ENCODE measurements around the gene OCSTAMP.

DNA sequence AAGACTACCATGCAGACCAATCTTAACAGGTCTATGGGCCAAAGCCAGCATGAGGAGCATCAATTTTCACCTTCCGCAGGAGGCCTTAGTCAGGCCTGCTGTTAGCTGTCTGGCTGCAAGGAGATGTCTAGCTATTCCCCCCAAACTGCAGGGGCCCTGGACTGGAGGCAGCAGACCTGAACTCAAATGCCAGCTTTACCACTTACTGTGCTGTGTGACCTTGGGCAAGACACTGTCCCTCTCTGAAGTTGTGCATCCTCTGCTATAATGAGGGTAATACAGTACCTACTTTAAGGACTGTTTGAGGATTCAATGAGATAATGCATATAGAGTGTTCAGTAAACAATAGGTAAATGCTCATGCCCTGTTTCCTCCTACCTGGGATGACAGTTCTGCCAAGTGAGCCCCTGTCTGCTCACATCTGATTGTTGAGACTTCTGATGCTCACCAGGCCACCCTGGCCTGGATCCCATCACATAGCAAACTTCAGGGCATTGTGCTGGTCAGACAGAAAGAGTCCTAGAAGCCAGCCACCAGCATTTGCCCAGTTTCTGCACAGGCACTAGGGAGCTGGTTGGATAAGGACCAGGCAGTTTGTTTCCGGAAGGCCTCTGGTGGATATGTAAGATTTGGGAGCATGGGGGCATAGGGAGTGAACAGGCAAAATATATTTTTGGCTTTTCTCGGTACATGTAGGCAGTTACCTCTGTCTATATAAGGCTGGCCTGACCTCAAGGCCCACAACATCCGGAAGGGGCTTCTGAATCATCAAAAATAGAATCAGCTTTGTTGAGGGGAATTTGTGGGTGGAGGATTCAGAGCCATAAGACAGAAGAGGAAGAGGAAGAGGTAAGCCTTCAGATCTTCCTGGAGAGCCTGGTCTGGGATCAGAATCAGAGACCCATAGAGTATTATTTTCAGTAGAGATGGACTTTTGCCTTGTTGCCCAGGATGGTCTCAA is 2.3 kb upstream of the OCSTAMP start:
- TF ChIP-seq POLR2A (IDR thresholded peaks at IDR 0.05) (no peak), POLR2AphosphoS5 (IDR thresholded peaks at IDR 0.05) (no peak)
- TF ChIP-seq, protein P1, sequence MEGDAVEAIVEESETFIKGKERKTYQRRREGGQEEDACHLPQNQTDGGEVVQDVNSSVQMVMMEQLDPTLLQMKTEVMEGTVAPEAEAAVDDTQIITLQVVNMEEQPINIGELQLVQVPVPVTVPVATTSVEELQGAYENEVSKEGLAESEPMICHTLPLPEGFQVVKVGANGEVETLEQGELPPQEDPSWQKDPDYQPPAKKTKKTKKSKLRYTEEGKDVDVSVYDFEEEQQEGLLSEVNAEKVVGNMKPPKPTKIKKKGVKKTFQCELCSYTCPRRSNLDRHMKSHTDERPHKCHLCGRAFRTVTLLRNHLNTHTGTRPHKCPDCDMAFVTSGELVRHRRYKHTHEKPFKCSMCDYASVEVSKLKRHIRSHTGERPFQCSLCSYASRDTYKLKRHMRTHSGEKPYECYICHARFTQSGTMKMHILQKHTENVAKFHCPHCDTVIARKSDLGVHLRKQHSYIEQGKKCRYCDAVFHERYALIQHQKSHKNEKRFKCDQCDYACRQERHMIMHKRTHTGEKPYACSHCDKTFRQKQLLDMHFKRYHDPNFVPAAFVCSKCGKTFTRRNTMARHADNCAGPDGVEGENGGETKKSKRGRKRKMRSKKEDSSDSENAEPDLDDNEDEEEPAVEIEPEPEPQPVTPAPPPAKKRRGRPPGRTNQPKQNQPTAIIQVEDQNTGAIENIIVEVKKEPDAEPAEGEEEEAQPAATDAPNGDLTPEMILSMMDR (IDR thresholded peaks at IDR 0.05 in 8 of 11, conservative IDR thresholded peaks at IDR 0.05 in 3 of 11) = no peak
